ENCODE measurements around the gene INSYN1.

DNA sequence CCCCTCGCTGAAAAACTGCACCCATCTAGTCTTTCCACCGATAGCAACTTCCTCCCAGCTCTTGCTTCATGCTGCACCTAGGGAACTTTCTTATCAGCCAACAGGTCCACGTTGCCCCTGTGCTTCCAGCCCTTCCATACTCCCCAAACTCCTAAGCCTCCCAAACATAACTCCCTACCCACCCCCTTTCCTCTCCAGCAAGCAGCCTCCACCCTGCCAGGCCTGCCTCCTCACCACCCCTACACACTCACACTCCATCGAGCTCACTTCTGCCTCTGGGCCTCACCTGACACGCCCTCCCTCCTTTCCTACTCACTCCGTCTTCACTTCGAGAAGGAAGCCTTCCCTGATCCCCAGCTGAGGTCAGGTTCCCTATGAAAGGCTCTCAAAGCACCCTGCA lies 8.1 kb downstream of the INSYN1 start:
- TF ChIP-seq POLR2AphosphoS5 (IDR thresholded peaks at IDR 0.05) = no peak
- TF ChIP-seq, protein P1, sequence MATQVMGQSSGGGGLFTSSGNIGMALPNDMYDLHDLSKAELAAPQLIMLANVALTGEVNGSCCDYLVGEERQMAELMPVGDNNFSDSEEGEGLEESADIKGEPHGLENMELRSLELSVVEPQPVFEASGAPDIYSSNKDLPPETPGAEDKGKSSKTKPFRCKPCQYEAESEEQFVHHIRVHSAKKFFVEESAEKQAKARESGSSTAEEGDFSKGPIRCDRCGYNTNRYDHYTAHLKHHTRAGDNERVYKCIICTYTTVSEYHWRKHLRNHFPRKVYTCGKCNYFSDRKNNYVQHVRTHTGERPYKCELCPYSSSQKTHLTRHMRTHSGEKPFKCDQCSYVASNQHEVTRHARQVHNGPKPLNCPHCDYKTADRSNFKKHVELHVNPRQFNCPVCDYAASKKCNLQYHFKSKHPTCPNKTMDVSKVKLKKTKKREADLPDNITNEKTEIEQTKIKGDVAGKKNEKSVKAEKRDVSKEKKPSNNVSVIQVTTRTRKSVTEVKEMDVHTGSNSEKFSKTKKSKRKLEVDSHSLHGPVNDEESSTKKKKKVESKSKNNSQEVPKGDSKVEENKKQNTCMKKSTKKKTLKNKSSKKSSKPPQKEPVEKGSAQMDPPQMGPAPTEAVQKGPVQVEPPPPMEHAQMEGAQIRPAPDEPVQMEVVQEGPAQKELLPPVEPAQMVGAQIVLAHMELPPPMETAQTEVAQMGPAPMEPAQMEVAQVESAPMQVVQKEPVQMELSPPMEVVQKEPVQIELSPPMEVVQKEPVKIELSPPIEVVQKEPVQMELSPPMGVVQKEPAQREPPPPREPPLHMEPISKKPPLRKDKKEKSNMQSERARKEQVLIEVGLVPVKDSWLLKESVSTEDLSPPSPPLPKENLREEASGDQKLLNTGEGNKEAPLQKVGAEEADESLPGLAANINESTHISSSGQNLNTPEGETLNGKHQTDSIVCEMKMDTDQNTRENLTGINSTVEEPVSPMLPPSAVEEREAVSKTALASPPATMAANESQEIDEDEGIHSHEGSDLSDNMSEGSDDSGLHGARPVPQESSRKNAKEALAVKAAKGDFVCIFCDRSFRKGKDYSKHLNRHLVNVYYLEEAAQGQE (IDR thresholded peaks at IDR 0.05; ENCODE audit: borderline replicate concordance) = no peak
- TF ChIP-seq, protein P2, sequence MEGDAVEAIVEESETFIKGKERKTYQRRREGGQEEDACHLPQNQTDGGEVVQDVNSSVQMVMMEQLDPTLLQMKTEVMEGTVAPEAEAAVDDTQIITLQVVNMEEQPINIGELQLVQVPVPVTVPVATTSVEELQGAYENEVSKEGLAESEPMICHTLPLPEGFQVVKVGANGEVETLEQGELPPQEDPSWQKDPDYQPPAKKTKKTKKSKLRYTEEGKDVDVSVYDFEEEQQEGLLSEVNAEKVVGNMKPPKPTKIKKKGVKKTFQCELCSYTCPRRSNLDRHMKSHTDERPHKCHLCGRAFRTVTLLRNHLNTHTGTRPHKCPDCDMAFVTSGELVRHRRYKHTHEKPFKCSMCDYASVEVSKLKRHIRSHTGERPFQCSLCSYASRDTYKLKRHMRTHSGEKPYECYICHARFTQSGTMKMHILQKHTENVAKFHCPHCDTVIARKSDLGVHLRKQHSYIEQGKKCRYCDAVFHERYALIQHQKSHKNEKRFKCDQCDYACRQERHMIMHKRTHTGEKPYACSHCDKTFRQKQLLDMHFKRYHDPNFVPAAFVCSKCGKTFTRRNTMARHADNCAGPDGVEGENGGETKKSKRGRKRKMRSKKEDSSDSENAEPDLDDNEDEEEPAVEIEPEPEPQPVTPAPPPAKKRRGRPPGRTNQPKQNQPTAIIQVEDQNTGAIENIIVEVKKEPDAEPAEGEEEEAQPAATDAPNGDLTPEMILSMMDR (IDR thresholded peaks at IDR 0.05; ENCODE audit: poor library complexity, severe bottlenecking) = no peak

All from neural cell (in vitro differentiated cells).